ENCODE measurements around the gene CHURC1. TPM values are rescaled to one million over a fixed set of nuclear protein-coding genes. Genes with fewer than 3 reads are reported as not detected.
A peak's percentile ranks its signal among the peaks of the same experiment; 100 is the strongest.

Gene CHURC1
- total RNA-seq, 2 donors from 2014 or later: 29.1 to 43.2 TPM

GRCh38 chr14:64939817-64940190, 25.5 kb downstream of the CHURC1 start:
- H3K4me1 ChIP-seq: peaks cover 73% of the 10 kb centered on the region
- H3K4me3 ChIP-seq: no peak overlapping the region
- 69 to 71% methylated on average over 3 of the region's 3 CpGs for WGBS, 2 donors
- no peaks in the 10 kb centered on the region for H3K36me3 ChIP-seq (replicated peaks in 1 of 2; ENCODE audit: insufficient read depth in 1 of 2, low read depth in 2 of 2)
- no peak for TF ChIP-seq POLR2A (IDR thresholded peaks at IDR 0.05)
- no peak for TF ChIP-seq CTCF (IDR thresholded peaks at IDR 0.05)
- DNase-seq: no peak
- peak overlapping the region in 3 of 4 donors; percentile 63 to 77 (median 70) for H3K27ac ChIP-seq
- intact Hi-C loops (cut with DNase I): no loop called here
- no peak for ATAC-seq
- no peaks in the 10 kb centered on the region for H3K9me3 ChIP-seq
- H3K27me3 ChIP-seq: no peaks in the 10 kb centered on the region

GRCh38 chr14:64940336-64940910, 26.2 kb downstream of the CHURC1 start:
- TF ChIP-seq CTCF (IDR thresholded peaks at IDR 0.05) (no peak), POLR2A (IDR thresholded peaks at IDR 0.05) (no peak)
- Histone ChIP-seq H3K4me1 (peaks cover 73% of the 10 kb centered on the region), H3K27me3 (no peaks in the 10 kb centered on the region), H3K4me3 (no peak overlapping the region), H3K36me3 (replicated peaks in 1 of 2; ENCODE audit: insufficient read depth in 1 of 2, low read depth in 2 of 2) (no peaks in the 10 kb centered on the region), H3K27ac (peak overlapping the region in 3 of 4 donors; percentile 4 to 77 (median 70)), H3K9me3 (no peaks in the 10 kb centered on the region)
- intact Hi-C loops (cut with DNase I): no loop called here
- DNase-seq (no peak), ATAC-seq (no peak)
- WGBS, 2 donors: 90 to 94% methylated on average over 3 of the region's 3 CpGs

GRCh38 chr14:64942531-64943111, 28.4 kb downstream of the CHURC1 start, which contains the start of gene GPX2:
GPX2 (minus strand) TSS chr14:64942745; CDS start chr14:64942726, 19 bp downstream.
- DNase-seq: peak; percentile 79 to 90 (median 85)
- peak in 2 of 3 donors; percentile 37 for TF ChIP-seq POLR2A (IDR thresholded peaks at IDR 0.05)
- no peak for TF ChIP-seq CTCF (IDR thresholded peaks at IDR 0.05)
- peaks cover 62% of the 10 kb centered on the region for H3K4me1 ChIP-seq
- ATAC-seq: peak; percentile 85
- no peaks in the 10 kb centered on the region for H3K36me3 ChIP-seq (replicated peaks in 1 of 2; ENCODE audit: insufficient read depth in 1 of 2, low read depth in 2 of 2)
- H3K9me3 ChIP-seq: no peaks in the 10 kb centered on the region
- 61 to 62% methylated on average over 13 of the region's 13 CpGs for WGBS, 2 donors
- H3K27me3 ChIP-seq: no peaks in the 10 kb centered on the region
- peak within 1 kb of the TSS; percentile 35 to 75 (median 71) for H3K27ac ChIP-seq
- intact Hi-C loops (cut with DNase I): no loop called here
- no peak within 1 kb of the TSS for H3K4me3 ChIP-seq

DNA sequence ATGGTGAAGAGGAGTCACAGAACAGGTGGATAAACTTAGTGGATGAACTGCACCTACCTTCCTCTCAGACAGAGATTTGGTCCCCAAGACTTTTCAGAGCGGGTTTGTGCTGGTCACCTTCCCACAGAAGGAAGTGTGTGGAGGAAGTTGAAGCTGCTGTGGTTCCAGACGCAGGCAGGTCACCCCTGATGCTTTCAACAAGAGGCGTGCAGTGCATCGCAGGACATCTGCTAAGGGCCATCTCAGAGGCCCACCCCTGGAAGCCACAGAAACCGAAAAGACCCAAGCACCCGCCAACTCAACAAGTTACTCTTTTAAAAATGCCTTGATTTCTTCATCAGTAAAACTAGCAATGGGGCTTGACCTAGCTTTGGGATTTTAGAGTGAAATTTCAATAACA, 29.3 kb downstream of the CHURC1 start:
- WGBS, 2 donors: 79 to 92% methylated on average over 6 of the region's 6 CpGs
- Histone ChIP-seq H3K9me3 (no peaks in the 10 kb centered on the region), H3K27ac (peak overlapping the region; percentile 9 to 75 (median 71)), H3K4me1 (peaks cover 53% of the 10 kb centered on the region), H3K4me3 (no peak overlapping the region), H3K27me3 (no peaks in the 10 kb centered on the region), H3K36me3 (replicated peaks in 1 of 2; ENCODE audit: insufficient read depth in 1 of 2, low read depth in 2 of 2) (peaks cover 0 to under 1% of the 10 kb centered on the region in 2 donors)
- intact Hi-C loops (cut with DNase I): no loop called here
- TF ChIP-seq CTCF (IDR thresholded peaks at IDR 0.05) (no peak), POLR2A (IDR thresholded peaks at IDR 0.05) (no peak)
- no peak for DNase-seq
- no peak for ATAC-seq
